ENCODE results near the gene TRAF2. TPM values are rescaled to one million over a fixed set of nuclear protein-coding genes. Genes with fewer than 3 reads are reported as not detected.

The TRAF2 gene
- total and polyA plus RNA-seq, 2 of the 8 experiments (the other 6 are each of a cell fraction or from before 2014, with no cell fraction given): 26.9 to 50.2 TPM

DNA sequence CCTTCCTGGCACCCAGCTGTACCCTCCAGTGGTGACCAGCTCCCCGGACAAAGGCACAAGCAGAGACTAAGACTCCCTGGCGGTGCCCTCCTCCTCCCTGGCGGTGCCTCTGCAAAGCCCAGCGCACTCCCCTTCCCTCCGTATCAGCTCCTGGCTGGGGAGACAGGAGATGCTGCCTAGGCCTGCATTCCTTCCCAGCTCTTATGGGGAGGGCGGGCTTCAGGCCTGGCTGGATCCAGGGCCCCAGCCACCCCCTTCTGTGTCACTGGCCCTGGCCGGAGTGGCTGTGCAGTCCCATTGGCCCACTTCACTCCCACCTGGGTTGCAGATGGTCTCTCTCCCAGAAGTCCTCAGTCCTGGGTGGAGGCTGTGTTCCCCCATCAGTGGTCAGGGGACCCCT is 72.2 kb downstream of the TRAF2 start (continued):
- TF ChIP-seq MAX (IDR thresholded peaks at IDR 0.05) (no peak), RAD21 (IDR thresholded peaks at IDR 0.05 in 1 of 2, conservative IDR thresholded peaks at IDR 0.05 in 1 of 2; ENCODE audit: low read depth in 2 of 2, low read length in 2 of 2) (no peak), TAF1 (IDR thresholded peaks at IDR 0.05; ENCODE audit: low read depth, low read length) (no peak), PHF8 (conservative IDR thresholded peaks at IDR 0.05; ENCODE audit: low read depth, low read length) (no peak), CBX8 (IDR thresholded peaks at IDR 0.05; ENCODE audit: borderline replicate concordance, low read depth, low read length) (no peak), TEAD4 (IDR thresholded peaks at IDR 0.05; ENCODE audit: low read depth, low read length) (no peak), SP1 (IDR thresholded peaks at IDR 0.05; ENCODE audit: low read depth, low read length) (no peak)

All from H1 (cell line).